Fibroblast of lung (primary cell): Measurements from ENCODE around the gene FBLN2.

Source experiments
- CTCF ChIP-seq, 2 donors: IDR thresholded peaks in 1 of 2; conservative IDR thresholded peaks in 1 of 2; 1 replicate in 1 of 2; 2 replicates in 1 of 2; pipeline ENCODE4 v1.5.1; 2011 to 2012; ENCODE audit warnings: low read length in 2 of 2, control low read depth in 1 of 2, inconsistent platforms in 1 of 2, low read depth in 1 of 2, mild to moderate bottlenecking in 1 of 2
- EZH2 ChIP-seq: IDR thresholded peaks from 2 replicates; pipeline ENCODE4 v1.5.1; 2012; ENCODE audit warnings: low read length, control low read depth, mild to moderate bottlenecking; ENCODE audit errors: missing control alignments

DNA sequence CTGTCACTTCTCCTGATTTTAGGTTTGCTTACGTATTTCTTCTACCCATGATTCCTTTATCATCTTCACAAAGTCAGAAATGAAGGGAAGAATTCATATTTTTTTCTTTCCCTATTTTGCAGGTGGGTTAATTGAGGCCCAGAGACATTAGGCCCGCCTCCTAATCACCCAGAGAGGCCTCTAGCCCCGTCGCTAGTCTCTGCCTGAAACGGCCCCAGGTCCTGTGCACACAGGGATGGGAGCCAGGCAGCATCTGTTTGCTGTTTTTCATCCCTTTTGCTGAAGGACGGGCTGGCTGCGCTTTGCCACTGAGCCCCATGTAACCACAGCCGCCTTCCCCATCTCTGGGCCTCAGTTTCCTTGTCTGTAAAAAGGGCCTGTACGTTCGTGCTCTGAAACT lies 135.9 kb downstream of the FBLN2 start:
- no peak for TF ChIP-seq CTCF (conservative IDR thresholded peaks at IDR 0.05 in 1 of 2, IDR thresholded peaks at IDR 0.05 in 1 of 2; ENCODE audit: low read depth in 1 of 2, low read length in 2 of 2)
- TF ChIP-seq EZH2, result no peak
